GM12878 (cell line): ENCODE measurements around the gene FKBP7. TPM values are rescaled to one million over a fixed set of nuclear protein-coding genes. Genes with fewer than 3 reads are reported as not detected.

Source experiments
- BMI1 ChIP-seq: fragments of 450-650 bp; IDR thresholded peaks from 2 replicates; pipeline ENCODE4 v1.6.1; 2016; ENCODE audit warnings: mild to moderate bottlenecking, moderate library complexity, borderline replicate concordance
- DPF2 ChIP-seq: fragments of 450-650 bp; IDR thresholded peaks from 2 replicates; pipeline ENCODE4 v1.6.1; 2017; ENCODE audit warnings: mild to moderate bottlenecking
- FOS ChIP-seq: IDR thresholded peaks from 3 replicates; pipeline ENCODE4 v1.6.1; 2011; ENCODE audit warnings: borderline replicate concordance; ENCODE audit not compliant: insufficient read length; ENCODE audit errors: extremely low read depth
- GATAD2B ChIP-seq: fragments of 450-650 bp; conservative IDR thresholded peaks from 2 replicates; pipeline ENCODE4 v1.6.1; 2017; ENCODE audit warnings: low read depth, mild to moderate bottlenecking, moderate library complexity
- HDGF ChIP-seq: fragments of 450-650 bp; IDR thresholded peaks from 2 replicates; pipeline ENCODE4 v1.6.1; 2016; ENCODE audit warnings: antibody characterized with exemption
- JUNB ChIP-seq: IDR thresholded peaks from 2 replicates; pipeline ENCODE4 v1.6.1; 2016; ENCODE audit warnings: antibody characterized with exemption, mild to moderate bottlenecking
- JUND ChIP-seq: IDR thresholded peaks from 2 replicates; pipeline ENCODE4 v1.6.1; 2012; ENCODE audit warnings: low read depth, mild to moderate bottlenecking, low read length, improper control_type of control experiment, moderate library complexity
- MTA3 ChIP-seq: IDR thresholded peaks from 2 replicates; pipeline ENCODE4 v1.6.1; 2012; ENCODE audit warnings: low read length, inconsistent platforms, borderline replicate concordance
- NBN ChIP-seq: fragments of 450-650 bp; IDR thresholded peaks from 2 replicates; pipeline ENCODE4 v1.6.1; 2016
- NFIC ChIP-seq: IDR thresholded peaks from 2 replicates; pipeline ENCODE4 v1.6.1; 2012; ENCODE audit warnings: low read depth, mild to moderate bottlenecking, inconsistent platforms, low read length, moderate library complexity
- PAX5 ChIP-seq: IDR thresholded peaks from 2 replicates; pipeline ENCODE4 v1.6.1; 2011; ENCODE audit warnings: low read depth, low read length, borderline replicate concordance
- RAD21 ChIP-seq: IDR thresholded peaks from 2 replicates; pipeline ENCODE4 v1.6.1; 2011; ENCODE audit warnings: mild to moderate bottlenecking, low read depth, low read length, moderate library complexity; ENCODE audit not compliant: insufficient read depth
- RAD51 ChIP-seq: fragments of 450-650 bp; IDR thresholded peaks from 2 replicates; pipeline ENCODE4 v1.6.1; 2016; ENCODE audit warnings: moderate library complexity, mild to moderate bottlenecking, inconsistent platforms
- SMAD1 ChIP-seq: fragments of 450-650 bp; IDR thresholded peaks from 2 replicates; pipeline ENCODE4 v1.6.1; 2018; ENCODE audit warnings: mild to moderate bottlenecking, low read depth; ENCODE audit not compliant: partially characterized antibody
- SREBF1 ChIP-seq: IDR thresholded peaks from 2 replicates; pipeline ENCODE4 v1.6.1; 2012; ENCODE audit warnings: mild to moderate bottlenecking, low read length
- SREBF2 ChIP-seq: IDR thresholded peaks from 2 replicates; pipeline ENCODE4 v1.6.1; 2012; ENCODE audit warnings: mild to moderate bottlenecking, low read length
- TCF7 ChIP-seq: IDR thresholded peaks from 2 replicates; pipeline ENCODE4 v1.6.1; 2014; ENCODE audit warnings: antibody characterized with exemption, borderline replicate concordance
- ZNF384 ChIP-seq: IDR thresholded peaks from 2 replicates; pipeline ENCODE4 v1.6.1; 2012; ENCODE audit warnings: low read depth, mild to moderate bottlenecking, low read length, improper control_type of control experiment, borderline replicate concordance
- ZSCAN29 ChIP-seq: fragments of 450-650 bp; IDR thresholded peaks from 2 replicates; pipeline ENCODE4 v1.6.1; 2017; ENCODE audit warnings: mild to moderate bottlenecking, moderate library complexity
- polyA plus RNA-seq, 11 experiments: library from polyadenylated mRNA; depleted of rRNA in 4 of 11; unstranded in 6 of 11; stranded (reverse) in 5 of 11; fragments of >200 nt; fragmentation: Nextera tagmentation in 4 of 11; fragmentation: Illumina TruSeq in 1 of 11; extraction: Ambion mirVana in 4 of 11; extraction: Trizol in 1 of 11; gene quantifications; 1 replicate in 1 of 11; 2 replicates in 10 of 11; pipeline versions ENCODE4 v1.2.1 to v1.2.3, GENCODE V29; 2011 to 2016; ENCODE audit warnings: inconsistent platforms in 2 of 11, missing spikeins in 2 of 11, low read depth in 1 of 11
- total RNA-seq, 4 experiments: library from RNA; depleted of rRNA in 3 of 4; stranded (reverse); fragments of >200 nt in 3 of 4; fragmentation: Illumina TruSeq in 1 of 4; extraction: Trizol in 1 of 4; gene quantifications; 2 replicates each; pipeline versions ENCODE4 v1.2.1 to v1.2.3, GENCODE V29; 2013 to 2021
- TF ChIP-seq, protein P1 (sequence below): fragments of 450-650 bp; IDR thresholded peaks from 2 replicates; pipeline ENCODE4 v1.6.1; 2017; ENCODE audit warnings: mild to moderate bottlenecking, moderate library complexity
- TF ChIP-seq, protein P2 (sequence below): fragments of 450-650 bp; IDR thresholded peaks from 2 replicates; pipeline ENCODE4 v1.6.1; 2016; ENCODE audit warnings: mild to moderate bottlenecking
- TF ChIP-seq, protein P3 (sequence below): IDR thresholded peaks from 2 replicates; pipeline ENCODE4 v1.6.1; 2012; ENCODE audit warnings: low read length, inconsistent platforms
- TF ChIP-seq, protein P4 (sequence below): fragments of 450-650 bp; IDR thresholded peaks from 2 replicates; pipeline ENCODE4 v1.6.1; 2018; ENCODE audit warnings: borderline replicate concordance, mild to moderate bottlenecking; ENCODE audit not compliant: partially characterized antibody

Gene FKBP7
- total and polyA plus RNA-seq, 10 of the 15 experiments (the other 5 are each of a cell fraction or from before 2014, with no cell fraction given): 5.6 to 16.7 (median 12.5) TPM

DNA sequence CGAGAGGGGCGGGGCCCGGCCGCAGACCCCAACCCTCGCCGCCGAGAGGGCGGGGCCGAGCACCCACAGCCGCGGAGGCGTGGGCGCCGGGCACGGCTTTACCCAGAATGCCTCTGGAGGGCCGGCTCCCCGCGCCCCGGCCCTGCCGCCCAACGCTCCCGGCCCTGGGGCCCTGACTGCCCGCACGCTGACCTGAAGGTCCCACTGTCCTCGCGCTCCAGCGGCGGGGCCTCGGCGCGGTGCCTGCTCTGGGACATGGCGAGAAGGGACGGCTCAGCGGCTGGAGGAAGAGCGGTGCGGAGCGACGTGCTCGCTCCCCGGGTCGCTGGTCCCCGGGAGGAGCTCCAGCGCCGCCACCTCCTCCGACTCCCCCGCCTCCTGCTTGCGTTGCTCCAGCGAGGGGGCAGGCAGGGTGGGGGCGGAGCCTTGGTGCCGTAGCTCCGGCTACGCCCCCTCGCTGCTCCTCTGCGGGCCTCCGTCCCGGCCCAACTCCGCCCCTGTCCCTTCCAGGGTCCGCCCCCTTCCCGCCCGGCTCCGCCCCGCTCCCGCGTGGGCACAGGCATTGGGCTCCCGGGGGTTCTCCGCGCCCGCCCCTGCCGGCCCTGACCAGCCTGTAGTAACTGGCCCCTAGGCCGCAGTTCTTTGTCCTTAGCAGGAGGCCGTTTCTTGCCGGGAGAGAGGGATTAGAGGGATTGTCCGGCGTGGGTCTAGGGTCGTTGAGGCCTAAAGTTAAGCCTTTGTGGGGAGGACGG is 27.4 kb downstream of the FKBP7 start, which contains the start of the genes PJVK and PRKRA (continued):
- TF ChIP-seq ZNF384 (no peak), SMAD1 (peak; percentile 37), HDGF (peak; percentile 95), ZSCAN29 (peak; percentile 49; the same call in 1 of the 2 replicates), FOS (no peak), BMI1 (no peak), MTA3 (no peak), JUNB (no peak), RAD21 (no peak), SREBF1 (no peak), NBN (peak; percentile 25; the same call in 1 of the 2 replicates), DPF2 (peak; percentile 91), TCF7 (no peak), PAX5 (peak; percentile 18; the same call in 1 of the 2 replicates), NFIC (no peak), JUND (0 out of 2 replicates have a peak, but pooled peaks have one; percentile 4), GATAD2B (peak; percentile 91), SREBF2 (no peak), RAD51 (no peak)
- TF ChIP-seq, protein P1, sequence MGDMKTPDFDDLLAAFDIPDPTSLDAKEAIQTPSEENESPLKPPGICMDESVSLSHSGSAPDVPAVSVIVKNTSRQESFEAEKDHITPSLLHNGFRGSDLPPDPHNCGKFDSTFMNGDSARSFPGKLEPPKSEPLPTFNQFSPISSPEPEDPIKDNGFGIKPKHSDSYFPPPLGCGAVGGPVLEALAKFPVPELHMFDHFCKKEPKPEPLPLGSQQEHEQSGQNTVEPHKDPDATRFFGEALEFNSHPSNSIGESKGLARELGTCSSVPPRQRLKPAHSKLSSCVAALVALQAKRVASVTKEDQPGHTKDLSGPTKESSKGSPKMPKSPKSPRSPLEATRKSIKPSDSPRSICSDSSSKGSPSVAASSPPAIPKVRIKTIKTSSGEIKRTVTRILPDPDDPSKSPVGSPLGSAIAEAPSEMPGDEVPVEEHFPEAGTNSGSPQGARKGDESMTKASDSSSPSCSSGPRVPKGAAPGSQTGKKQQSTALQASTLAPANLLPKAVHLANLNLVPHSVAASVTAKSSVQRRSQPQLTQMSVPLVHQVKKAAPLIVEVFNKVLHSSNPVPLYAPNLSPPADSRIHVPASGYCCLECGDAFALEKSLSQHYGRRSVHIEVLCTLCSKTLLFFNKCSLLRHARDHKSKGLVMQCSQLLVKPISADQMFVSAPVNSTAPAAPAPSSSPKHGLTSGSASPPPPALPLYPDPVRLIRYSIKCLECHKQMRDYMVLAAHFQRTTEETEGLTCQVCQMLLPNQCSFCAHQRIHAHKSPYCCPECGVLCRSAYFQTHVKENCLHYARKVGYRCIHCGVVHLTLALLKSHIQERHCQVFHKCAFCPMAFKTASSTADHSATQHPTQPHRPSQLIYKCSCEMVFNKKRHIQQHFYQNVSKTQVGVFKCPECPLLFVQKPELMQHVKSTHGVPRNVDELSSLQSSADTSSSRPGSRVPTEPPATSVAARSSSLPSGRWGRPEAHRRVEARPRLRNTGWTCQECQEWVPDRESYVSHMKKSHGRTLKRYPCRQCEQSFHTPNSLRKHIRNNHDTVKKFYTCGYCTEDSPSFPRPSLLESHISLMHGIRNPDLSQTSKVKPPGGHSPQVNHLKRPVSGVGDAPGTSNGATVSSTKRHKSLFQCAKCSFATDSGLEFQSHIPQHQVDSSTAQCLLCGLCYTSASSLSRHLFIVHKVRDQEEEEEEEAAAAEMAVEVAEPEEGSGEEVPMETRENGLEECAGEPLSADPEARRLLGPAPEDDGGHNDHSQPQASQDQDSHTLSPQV: no peak
- TF ChIP-seq, protein P2, sequence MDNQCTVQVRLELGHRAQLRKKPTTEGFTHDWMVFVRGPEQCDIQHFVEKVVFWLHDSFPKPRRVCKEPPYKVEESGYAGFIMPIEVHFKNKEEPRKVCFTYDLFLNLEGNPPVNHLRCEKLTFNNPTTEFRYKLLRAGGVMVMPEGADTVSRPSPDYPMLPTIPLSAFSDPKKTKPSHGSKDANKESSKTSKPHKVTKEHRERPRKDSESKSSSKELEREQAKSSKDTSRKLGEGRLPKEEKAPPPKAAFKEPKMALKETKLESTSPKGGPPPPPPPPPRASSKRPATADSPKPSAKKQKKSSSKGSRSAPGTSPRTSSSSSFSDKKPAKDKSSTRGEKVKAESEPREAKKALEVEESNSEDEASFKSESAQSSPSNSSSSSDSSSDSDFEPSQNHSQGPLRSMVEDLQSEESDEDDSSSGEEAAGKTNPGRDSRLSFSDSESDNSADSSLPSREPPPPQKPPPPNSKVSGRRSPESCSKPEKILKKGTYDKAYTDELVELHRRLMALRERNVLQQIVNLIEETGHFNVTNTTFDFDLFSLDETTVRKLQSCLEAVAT: 0 out of 2 replicates have a peak, but pooled peaks have one; percentile 53
- TF ChIP-seq, protein P3, sequence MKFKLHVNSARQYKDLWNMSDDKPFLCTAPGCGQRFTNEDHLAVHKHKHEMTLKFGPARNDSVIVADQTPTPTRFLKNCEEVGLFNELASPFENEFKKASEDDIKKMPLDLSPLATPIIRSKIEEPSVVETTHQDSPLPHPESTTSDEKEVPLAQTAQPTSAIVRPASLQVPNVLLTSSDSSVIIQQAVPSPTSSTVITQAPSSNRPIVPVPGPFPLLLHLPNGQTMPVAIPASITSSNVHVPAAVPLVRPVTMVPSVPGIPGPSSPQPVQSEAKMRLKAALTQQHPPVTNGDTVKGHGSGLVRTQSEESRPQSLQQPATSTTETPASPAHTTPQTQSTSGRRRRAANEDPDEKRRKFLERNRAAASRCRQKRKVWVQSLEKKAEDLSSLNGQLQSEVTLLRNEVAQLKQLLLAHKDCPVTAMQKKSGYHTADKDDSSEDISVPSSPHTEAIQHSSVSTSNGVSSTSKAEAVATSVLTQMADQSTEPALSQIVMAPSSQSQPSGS: no peak
- TF ChIP-seq, protein P4, sequence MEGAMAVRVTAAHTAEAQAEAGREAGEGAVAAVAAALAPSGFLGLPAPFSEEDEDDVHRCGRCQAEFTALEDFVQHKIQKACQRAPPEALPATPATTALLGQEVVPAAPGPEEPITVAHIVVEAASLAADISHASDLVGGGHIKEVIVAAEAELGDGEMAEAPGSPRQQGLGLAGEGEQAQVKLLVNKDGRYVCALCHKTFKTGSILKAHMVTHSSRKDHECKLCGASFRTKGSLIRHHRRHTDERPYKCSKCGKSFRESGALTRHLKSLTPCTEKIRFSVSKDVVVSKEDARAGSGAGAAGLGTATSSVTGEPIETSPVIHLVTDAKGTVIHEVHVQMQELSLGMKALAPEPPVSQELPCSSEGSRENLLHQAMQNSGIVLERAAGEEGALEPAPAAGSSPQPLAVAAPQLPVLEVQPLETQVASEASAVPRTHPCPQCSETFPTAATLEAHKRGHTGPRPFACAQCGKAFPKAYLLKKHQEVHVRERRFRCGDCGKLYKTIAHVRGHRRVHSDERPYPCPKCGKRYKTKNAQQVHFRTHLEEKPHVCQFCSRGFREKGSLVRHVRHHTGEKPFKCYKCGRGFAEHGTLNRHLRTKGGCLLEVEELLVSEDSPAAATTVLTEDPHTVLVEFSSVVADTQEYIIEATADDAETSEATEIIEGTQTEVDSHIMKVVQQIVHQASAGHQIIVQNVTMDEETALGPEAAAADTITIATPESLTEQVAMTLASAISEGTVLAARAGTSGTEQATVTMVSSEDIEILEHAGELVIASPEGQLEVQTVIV: no peak
